Measurements from ENCODE around the gene TOP3B. TPM values are rescaled to one million over a fixed set of nuclear protein-coding genes. Genes with fewer than 3 reads are reported as not detected.
"Not testable (repeated sequence)": the region's sequence is repeated elsewhere in the genome, so short reads cannot be mapped to it uniquely, and the experiment has no call there.

TOP3B gene
- total RNA-seq, 1 donor from 2014 or later: 63.3 TPM

- no peak for DNase-seq (ENCODE audit: low spot score in 2 of 2, unreplicated experiment in 2 of 2)
- Mint-ChIP-seq H3K9me3 (no peaks in the 10 kb centered on the region), H3K27me3 (ENCODE audit: low read depth) (no peaks in the 10 kb centered on the region), H3K4me3 (no peak overlapping the region), H3K36me3 (peaks cover 15% of the 10 kb centered on the region), H3K27ac (no peak overlapping the region), H3K4me1 (peaks cover 21% of the 10 kb centered on the region)
- TF ChIP-seq CTCF (IDR thresholded peaks at IDR 0.05; ENCODE audit: unreplicated experiment): no peak
Observed at GRCh38 chr22:21943571-21944448, 38.8 kb downstream of the TOP3B start.

GRCh38 chr22:21942407-21943343, 39.9 kb downstream of the TOP3B start:
- Mint-ChIP-seq H3K27me3 (ENCODE audit: low read depth) (no peaks in the 10 kb centered on the region), H3K4me3 (no peak overlapping the region), H3K4me1 (peaks cover 21% of the 10 kb centered on the region), H3K27ac (peak overlapping the region; percentile 32), H3K36me3 (peaks cover 15% of the 10 kb centered on the region), H3K9me3 (no peaks in the 10 kb centered on the region)
- TF ChIP-seq CTCF (IDR thresholded peaks at IDR 0.05; ENCODE audit: unreplicated experiment): no peak
- DNase-seq (ENCODE audit: low spot score in 2 of 2, unreplicated experiment in 2 of 2): no peak

GRCh38 chr22:21941921-21942320, 40.7 kb downstream of the TOP3B start:
- no peaks in the 10 kb centered on the region for H3K9me3 Mint-ChIP-seq
- DNase-seq (ENCODE audit: low spot score in 2 of 2, unreplicated experiment in 2 of 2): no peak
- no peak for TF ChIP-seq CTCF (IDR thresholded peaks at IDR 0.05; ENCODE audit: unreplicated experiment)
- H3K4me3 Mint-ChIP-seq: no peak overlapping the region
- H3K36me3 Mint-ChIP-seq: peaks cover 15% of the 10 kb centered on the region
- H3K27ac Mint-ChIP-seq: no peak overlapping the region
- H3K4me1 Mint-ChIP-seq: peaks cover 18% of the 10 kb centered on the region
- H3K27me3 Mint-ChIP-seq (ENCODE audit: low read depth): no peaks in the 10 kb centered on the region

GRCh38 chr22:21940521-21940920, 42.1 kb downstream of the TOP3B start:
- H3K9me3 Mint-ChIP-seq: no peaks in the 10 kb centered on the region
- peaks cover 20% of the 10 kb centered on the region for H3K36me3 Mint-ChIP-seq
- H3K27ac Mint-ChIP-seq: no peak overlapping the region
- no peak overlapping the region for H3K4me3 Mint-ChIP-seq
- TF ChIP-seq CTCF (IDR thresholded peaks at IDR 0.05; ENCODE audit: unreplicated experiment): no peak
- no peaks in the 10 kb centered on the region for H3K27me3 Mint-ChIP-seq (ENCODE audit: low read depth)
- peaks cover 19% of the 10 kb centered on the region for H3K4me1 Mint-ChIP-seq
- DNase-seq (ENCODE audit: low spot score in 2 of 2, unreplicated experiment in 2 of 2): no peak

GRCh38 chr22:21939935-21940334, 42.7 kb downstream of the TOP3B start:
- not testable (repeated sequence) for H3K27me3 Mint-ChIP-seq (ENCODE audit: low read depth)

More at GRCh38 chr22:21939935-21940334, 42.7 kb downstream of the TOP3B start:
- H3K36me3 Mint-ChIP-seq: peaks cover 16% of the 10 kb centered on the region
- H3K4me1 Mint-ChIP-seq: peaks cover 19% of the 10 kb centered on the region
- DNase-seq (ENCODE audit: low spot score in 2 of 2, unreplicated experiment in 2 of 2); H3K9me3 Mint-ChIP-seq; H3K27ac Mint-ChIP-seq; H3K4me3 Mint-ChIP-seq: not testable (repeated sequence)
